ENCODE measurements around the gene SLC10A3. TPM values are rescaled to one million over a fixed set of nuclear protein-coding genes. Genes with fewer than 3 reads are reported as not detected.
A peak's percentile ranks its signal among the peaks of the same experiment; 100 is the strongest.

SLC10A3 gene
- total and polyA plus RNA-seq, 2 donors (not counting 1 experiment from before 2014, with no cell fraction given): 15.2 to 16.0 TPM

DNA sequence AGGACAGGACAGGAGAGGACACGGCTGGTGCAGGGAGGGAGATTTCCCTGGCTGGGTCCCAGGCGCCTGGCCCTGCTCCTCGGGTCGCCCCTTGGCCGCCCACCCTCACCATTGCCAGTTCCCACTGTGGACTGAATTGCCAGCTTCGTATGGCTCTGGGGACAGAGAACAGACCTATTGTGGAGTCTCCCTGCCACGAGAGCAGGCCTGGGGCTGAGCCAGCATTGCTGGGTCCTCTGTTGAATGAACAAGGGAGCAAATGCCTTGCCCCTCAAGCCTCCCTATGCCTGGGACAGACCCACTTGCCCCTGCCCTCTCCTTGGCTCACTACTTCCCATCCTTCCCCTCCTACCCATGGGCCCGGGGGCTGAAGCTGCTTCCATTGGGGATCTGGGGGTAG lies 28.0 kb downstream of the SLC10A3 start:
- H2AFZ ChIP-seq (ENCODE audit: low read length): no peak overlapping the region
- no peaks in the 10 kb centered on the region for H4K20me1 ChIP-seq (ENCODE audit: control insufficient read depth, extremely low read depth, insufficient read depth, low read length)
- no peak overlapping the region for H3K27ac ChIP-seq (ENCODE audit: insufficient read depth, low read length)
- no peak overlapping the region for H3K4me3 ChIP-seq (replicated peaks in 1 of 4; ENCODE audit: control extremely low read depth in 1 of 4, insufficient read depth in 1 of 4, low read depth in 3 of 4, low read length in 4 of 4)
- TF ChIP-seq CTCF (conservative IDR thresholded peaks at IDR 0.05 in 1 of 2, IDR thresholded peaks at IDR 0.05 in 1 of 2; ENCODE audit: low read depth in 1 of 2, low read length in 2 of 2) (no peak), EZH2 (IDR thresholded peaks at IDR 0.05; ENCODE audit: low read length, missing control alignments) (no peak)
- no peaks in the 10 kb centered on the region for H3K27me3 ChIP-seq (ENCODE audit: control insufficient read depth, insufficient read depth, low read length)
- DNase-seq (ENCODE audit: low read depth in 2 of 2): no peak
- peaks cover 17% of the 10 kb centered on the region for H3K36me3 ChIP-seq (ENCODE audit: control insufficient read depth, insufficient read depth, low read length)
- no peaks in the 10 kb centered on the region for H3K9me3 ChIP-seq (ENCODE audit: control insufficient read depth, insufficient read depth, low read depth, low read length)
- no peak overlapping the region for H3K9ac ChIP-seq (ENCODE audit: insufficient read depth, low read length)
- H3K4me2 ChIP-seq (ENCODE audit: extremely low read depth, insufficient read depth, low read length): no peak overlapping the region
- peaks cover 38% of the 10 kb centered on the region for H3K79me2 ChIP-seq (ENCODE audit: control insufficient read depth, insufficient read depth, low read length)
- H3K4me1 ChIP-seq (ENCODE audit: control insufficient read depth, extremely low read depth, insufficient read depth, low read length): no peaks in the 10 kb centered on the region

- Histone ChIP-seq H4K20me1 (ENCODE audit: control insufficient read depth, extremely low read depth, insufficient read depth, low read length) (no peaks in the 10 kb centered on the region), H3K9ac (ENCODE audit: insufficient read depth, low read length) (no peak overlapping the region), H3K27ac (ENCODE audit: insufficient read depth, low read length) (no peak overlapping the region), H3K79me2 (ENCODE audit: control insufficient read depth, insufficient read depth, low read length) (peaks cover 38% of the 10 kb centered on the region), H2AFZ (ENCODE audit: low read length) (no peak overlapping the region), H3K4me1 (ENCODE audit: control insufficient read depth, extremely low read depth, insufficient read depth, low read length) (no peaks in the 10 kb centered on the region), H3K4me2 (ENCODE audit: extremely low read depth, insufficient read depth, low read length) (peak overlapping the region; percentile 66), H3K9me3 (ENCODE audit: control insufficient read depth, insufficient read depth, low read depth, low read length) (no peaks in the 10 kb centered on the region), H3K27me3 (ENCODE audit: control insufficient read depth, insufficient read depth, low read length) (no peaks in the 10 kb centered on the region), H3K36me3 (ENCODE audit: control insufficient read depth, insufficient read depth, low read length) (peaks cover 15% of the 10 kb centered on the region), H3K4me3 (replicated peaks in 1 of 4; ENCODE audit: control extremely low read depth in 1 of 4, insufficient read depth in 1 of 4, low read depth in 3 of 4, low read length in 4 of 4) (peak overlapping the region in 1 of 4 experiments; percentile 73)
- no peak for DNase-seq (ENCODE audit: low read depth in 2 of 2)
- TF ChIP-seq CTCF (conservative IDR thresholded peaks at IDR 0.05 in 1 of 2, IDR thresholded peaks at IDR 0.05 in 1 of 2; ENCODE audit: low read depth in 1 of 2, low read length in 2 of 2) (no peak), EZH2 (IDR thresholded peaks at IDR 0.05; ENCODE audit: low read length, missing control alignments) (no peak)
Observed at GRCh38 chrX:154460326-154460725, 30.1 kb downstream of the SLC10A3 start.

DNA sequence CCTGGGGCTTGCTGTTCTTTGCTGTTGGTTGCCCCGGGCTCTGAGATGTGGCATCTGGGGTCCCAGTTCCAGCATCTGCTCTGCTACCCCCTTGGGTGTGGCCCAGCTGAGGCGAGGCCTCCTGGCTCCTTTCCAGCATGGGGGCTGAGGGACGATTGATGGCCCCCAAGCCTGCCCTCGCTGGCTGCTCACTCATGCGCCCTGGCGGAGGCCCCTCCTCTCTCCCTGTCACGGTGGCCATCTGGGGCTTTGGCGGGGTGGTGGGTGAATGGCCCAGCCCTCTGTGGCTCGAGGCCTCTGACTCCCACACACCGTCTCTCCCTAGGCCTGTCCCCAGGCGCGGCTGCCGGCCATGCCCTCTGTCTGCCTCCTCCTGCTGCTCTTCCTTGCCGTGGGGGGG lies 30.6 kb downstream of the SLC10A3 start:
- DNase-seq (ENCODE audit: low read depth in 2 of 2): no peak
- peak overlapping the region; percentile 37 to 73 (median 72) for H3K4me3 ChIP-seq (replicated peaks in 1 of 4; ENCODE audit: control extremely low read depth in 1 of 4, insufficient read depth in 1 of 4, low read depth in 3 of 4, low read length in 4 of 4)
- peak overlapping the region; percentile 12 for H3K27ac ChIP-seq (ENCODE audit: insufficient read depth, low read length)
- peaks cover 15% of the 10 kb centered on the region for H3K36me3 ChIP-seq (ENCODE audit: control insufficient read depth, insufficient read depth, low read length)
- TF ChIP-seq EZH2 (IDR thresholded peaks at IDR 0.05; ENCODE audit: low read length, missing control alignments) (no peak), CTCF (conservative IDR thresholded peaks at IDR 0.05 in 1 of 2, IDR thresholded peaks at IDR 0.05 in 1 of 2; ENCODE audit: low read depth in 1 of 2, low read length in 2 of 2) (no peak)
- H3K4me1 ChIP-seq (ENCODE audit: control insufficient read depth, extremely low read depth, insufficient read depth, low read length): no peaks in the 10 kb centered on the region
- H3K79me2 ChIP-seq (ENCODE audit: control insufficient read depth, insufficient read depth, low read length): peaks cover 38% of the 10 kb centered on the region
- peak overlapping the region; percentile 66 for H3K4me2 ChIP-seq (ENCODE audit: extremely low read depth, insufficient read depth, low read length)
- no peak overlapping the region for H3K9ac ChIP-seq (ENCODE audit: insufficient read depth, low read length)
- H3K27me3 ChIP-seq (ENCODE audit: control insufficient read depth, insufficient read depth, low read length): no peaks in the 10 kb centered on the region
- H3K9me3 ChIP-seq (ENCODE audit: control insufficient read depth, insufficient read depth, low read depth, low read length): no peaks in the 10 kb centered on the region
- no peaks in the 10 kb centered on the region for H4K20me1 ChIP-seq (ENCODE audit: control insufficient read depth, extremely low read depth, insufficient read depth, low read length)
- no peak overlapping the region for H2AFZ ChIP-seq (ENCODE audit: low read length)
